ENCODE data around the gene GDPD3.

- TF ChIP-seq POLR2AphosphoS5 (IDR thresholded peaks at IDR 0.05) (no peak), CTCF (IDR thresholded peaks at IDR 0.05) (no peak), POLR2A (IDR thresholded peaks at IDR 0.05) (no peak)
Observed at GRCh38 chr16:30113031-30113710, at the start of gene GDPD3.

All from breast epithelium (tissue), 3 donors.